Osteocyte (in vitro differentiated cells): ENCODE data around the gene DCAF12. TPM values are rescaled to one million over a fixed set of nuclear protein-coding genes. Genes with fewer than 3 reads are reported as not detected.
"Not testable (repeated sequence)": the region's sequence is repeated elsewhere in the genome, so short reads cannot be mapped to it uniquely, and the experiment has no call there.

Source experiments
- DNase-seq: peaks from one replicate; pipeline ENCODE4 v3.0.0; 2021; ENCODE audit warnings: mixed read lengths; ENCODE audit not compliant: unreplicated experiment; ENCODE audit errors: extremely low spot score
- H3K27ac Mint-ChIP-seq: one replicate; pipeline ENCODE4 v1.8.0; 2021; ENCODE audit warnings: mild to moderate bottlenecking, mixed read lengths; ENCODE audit not compliant: unreplicated experiment
- H3K27me3 Mint-ChIP-seq: one replicate; pipeline ENCODE4 v1.8.0; 2021; ENCODE audit warnings: mixed read lengths; ENCODE audit not compliant: unreplicated experiment
- H3K36me3 Mint-ChIP-seq: one replicate; pipeline ENCODE4 v1.8.0; 2021; ENCODE audit warnings: mixed read lengths; ENCODE audit not compliant: unreplicated experiment
- H3K4me1 Mint-ChIP-seq: one replicate; pipeline ENCODE4 v1.8.0; 2021; ENCODE audit warnings: mixed read lengths; ENCODE audit not compliant: unreplicated experiment
- H3K4me3 Mint-ChIP-seq: one replicate; pipeline ENCODE4 v1.8.0; 2021; ENCODE audit warnings: mild to moderate bottlenecking, moderate library complexity, mixed read lengths; ENCODE audit not compliant: unreplicated experiment
- H3K9me3 Mint-ChIP-seq: one replicate; pipeline ENCODE4 v1.8.0; 2021; ENCODE audit warnings: mixed read lengths; ENCODE audit not compliant: unreplicated experiment
- CTCF ChIP-seq: fragments of 200-600 bp; sonication (generic); IDR thresholded peaks from 2 replicates; pipeline ENCODE4 v1.5.0; 2021; ENCODE audit warnings: antibody characterized with exemption, mild to moderate bottlenecking, moderate library complexity
- total RNA-seq: library from RNA; stranded (reverse); gene quantifications from 2 replicates; pipeline ENCODE4 v1.2.1, GENCODE V29; 2021

Gene DCAF12
- total RNA-seq, 1 donor from 2014 or later: 33.9 TPM

- DNase-seq: no peak
- H3K4me3 Mint-ChIP-seq: no peak overlapping the region
- no peaks in the 10 kb centered on the region for H3K36me3 Mint-ChIP-seq
- TF ChIP-seq CTCF: peak; percentile 49
- H3K9me3 Mint-ChIP-seq: no peaks in the 10 kb centered on the region
- peaks cover 3% of the 10 kb centered on the region for H3K4me1 Mint-ChIP-seq
- H3K27me3 Mint-ChIP-seq: no peaks in the 10 kb centered on the region
- no peak overlapping the region for H3K27ac Mint-ChIP-seq
Measured at GRCh38 chr9:34139477-34140146, 13.1 kb upstream of the DCAF12 start.

GRCh38 chr9:34138644-34139043 is 12.1 kb upstream of the DCAF12 start:
- DNase-seq, H3K4me1 Mint-ChIP-seq, H3K27me3 Mint-ChIP-seq, H3K36me3 Mint-ChIP-seq, H3K9me3 Mint-ChIP-seq, H3K27ac Mint-ChIP-seq, H3K4me3 Mint-ChIP-seq: not testable (repeated sequence)

GRCh38 chr9:34134521-34134920 is 8.0 kb upstream of the DCAF12 start:
- no peak for TF ChIP-seq CTCF
- Mint-ChIP-seq H3K27me3 (no peaks in the 10 kb centered on the region), H3K36me3 (no peaks in the 10 kb centered on the region), H3K4me1 (no peaks in the 10 kb centered on the region), H3K4me3 (no peak overlapping the region), H3K27ac (no peak overlapping the region), H3K9me3 (no peaks in the 10 kb centered on the region)
- DNase-seq: no peak

GRCh38 chr9:34133436-34133949 is 7.0 kb upstream of the DCAF12 start:
- Mint-ChIP-seq H3K27ac (no peak overlapping the region), H3K36me3 (no peaks in the 10 kb centered on the region), H3K4me1 (no peaks in the 10 kb centered on the region), H3K4me3 (no peak overlapping the region), H3K9me3 (no peaks in the 10 kb centered on the region), H3K27me3 (no peaks in the 10 kb centered on the region)
- DNase-seq: no peak
- TF ChIP-seq CTCF: no peak

GRCh38 chr9:34131571-34131970 is 5.1 kb upstream of the DCAF12 start:
- H3K4me1 Mint-ChIP-seq: peaks cover 6% of the 10 kb centered on the region
- no peak for DNase-seq
- no peak for TF ChIP-seq CTCF
- H3K36me3 Mint-ChIP-seq: no peaks in the 10 kb centered on the region
- H3K9me3 Mint-ChIP-seq: no peaks in the 10 kb centered on the region
- H3K27ac Mint-ChIP-seq: no peak overlapping the region
- H3K27me3 Mint-ChIP-seq: no peaks in the 10 kb centered on the region
- no peak overlapping the region for H3K4me3 Mint-ChIP-seq
